Stomach (tissue), 4 donors: ENCODE data around the gene SPTLC1.

Source experiments
- EP300 ChIP-seq: sonication (generic); formaldehyde crosslinking; IDR thresholded peaks from one replicate; pipeline ENCODE4 v1.6.1; 2017; ENCODE audit warnings: antibody characterized with exemption
- POLR2A ChIP-seq, 4 donors: fragments of 450-650 bp; IDR thresholded peaks; one replicate each; pipeline ENCODE4 v1.6.1; 2016; ENCODE audit warnings: antibody characterized with exemption in 4 of 4, control low read depth in 2 of 4, mild to moderate bottlenecking in 1 of 4, moderate library complexity in 1 of 4
- POLR2AphosphoS5 ChIP-seq, 3 donors: sonication (generic); formaldehyde crosslinking; IDR thresholded peaks; one replicate each; pipeline ENCODE4 v1.6.1; 2016; ENCODE audit warnings: antibody characterized with exemption in 3 of 3
- TF ChIP-seq, protein P1 (sequence below), 7 experiments: fragments of 450-650 bp in 4 of 7; fragments of 200-600 bp in 3 of 7; sonication (generic) in 3 of 7; IDR thresholded peaks; one replicate each; pipeline ENCODE4 v1.5.1; 2016 to 2019; ENCODE audit warnings: antibody characterized with exemption in 7 of 7, control low read depth in 2 of 7, mild to moderate bottlenecking in 1 of 7

DNA sequence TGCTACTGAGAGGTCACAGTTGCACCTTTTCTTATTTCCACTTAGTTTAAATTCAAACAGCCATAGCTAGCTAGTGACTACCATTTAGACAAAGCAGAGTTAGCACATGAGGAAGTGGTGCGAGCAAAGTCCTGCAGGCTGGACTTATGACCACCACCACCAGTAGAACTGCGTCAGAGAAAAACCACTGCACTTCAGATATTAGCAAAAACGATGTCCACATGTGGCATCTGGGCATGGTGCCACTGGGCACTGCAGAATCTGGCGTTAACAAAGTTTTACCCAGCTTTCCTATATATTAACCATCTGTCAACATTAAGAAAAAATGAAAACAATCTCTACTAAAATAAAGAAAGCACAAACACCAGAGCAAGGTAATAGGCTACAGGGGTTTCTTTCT is 80.1 kb downstream of the SPTLC1 start:
- TF ChIP-seq, protein P1, sequence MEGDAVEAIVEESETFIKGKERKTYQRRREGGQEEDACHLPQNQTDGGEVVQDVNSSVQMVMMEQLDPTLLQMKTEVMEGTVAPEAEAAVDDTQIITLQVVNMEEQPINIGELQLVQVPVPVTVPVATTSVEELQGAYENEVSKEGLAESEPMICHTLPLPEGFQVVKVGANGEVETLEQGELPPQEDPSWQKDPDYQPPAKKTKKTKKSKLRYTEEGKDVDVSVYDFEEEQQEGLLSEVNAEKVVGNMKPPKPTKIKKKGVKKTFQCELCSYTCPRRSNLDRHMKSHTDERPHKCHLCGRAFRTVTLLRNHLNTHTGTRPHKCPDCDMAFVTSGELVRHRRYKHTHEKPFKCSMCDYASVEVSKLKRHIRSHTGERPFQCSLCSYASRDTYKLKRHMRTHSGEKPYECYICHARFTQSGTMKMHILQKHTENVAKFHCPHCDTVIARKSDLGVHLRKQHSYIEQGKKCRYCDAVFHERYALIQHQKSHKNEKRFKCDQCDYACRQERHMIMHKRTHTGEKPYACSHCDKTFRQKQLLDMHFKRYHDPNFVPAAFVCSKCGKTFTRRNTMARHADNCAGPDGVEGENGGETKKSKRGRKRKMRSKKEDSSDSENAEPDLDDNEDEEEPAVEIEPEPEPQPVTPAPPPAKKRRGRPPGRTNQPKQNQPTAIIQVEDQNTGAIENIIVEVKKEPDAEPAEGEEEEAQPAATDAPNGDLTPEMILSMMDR (IDR thresholded peaks at IDR 0.05), result no peak
- TF ChIP-seq POLR2A (IDR thresholded peaks at IDR 0.05), result no peak
- no peak for TF ChIP-seq POLR2AphosphoS5 (IDR thresholded peaks at IDR 0.05)
- no peak for TF ChIP-seq EP300
